Measurements from ENCODE around the gene PTPRG. TPM values are rescaled to one million over a fixed set of nuclear protein-coding genes. Genes with fewer than 3 reads are reported as not detected.

PTPRG gene
- total and polyA plus RNA-seq, 2 of the 13 experiments (the other 11 are each of a cell fraction or from before 2014, with no cell fraction given) = 8.0 to 25.3 TPM

- TF ChIP-seq FOXP1 (IDR thresholded peaks at IDR 0.05) = no peak
- 0 out of 2 replicates have a peak, but pooled peaks have one; percentile 15 for TF ChIP-seq FOXP1 (CRISPR knock-in tag; IDR thresholded peaks at IDR 0.05)
- TF ChIP-seq ZSCAN31 (CRISPR knock-in tag; IDR thresholded peaks at IDR 0.05; ENCODE audit: low read depth) = no peak
- TF ChIP-seq TAF15 (IDR thresholded peaks at IDR 0.05; ENCODE audit: low read depth, low read length, poor library complexity, severe bottlenecking) = no peak
- TF ChIP-seq THAP11 (CRISPR knock-in tag; IDR thresholded peaks at IDR 0.05) = peak; percentile 26; the same call in 1 of the 2 replicates
- no peak for TF ChIP-seq TOE1 (CRISPR knock-in tag; IDR thresholded peaks at IDR 0.05)
- no peak for TF ChIP-seq IKZF4 (CRISPR knock-in tag; IDR thresholded peaks at IDR 0.05; ENCODE audit: borderline replicate concordance, low read depth, not compliant biosample characterization)
- TF ChIP-seq, protein P1, sequence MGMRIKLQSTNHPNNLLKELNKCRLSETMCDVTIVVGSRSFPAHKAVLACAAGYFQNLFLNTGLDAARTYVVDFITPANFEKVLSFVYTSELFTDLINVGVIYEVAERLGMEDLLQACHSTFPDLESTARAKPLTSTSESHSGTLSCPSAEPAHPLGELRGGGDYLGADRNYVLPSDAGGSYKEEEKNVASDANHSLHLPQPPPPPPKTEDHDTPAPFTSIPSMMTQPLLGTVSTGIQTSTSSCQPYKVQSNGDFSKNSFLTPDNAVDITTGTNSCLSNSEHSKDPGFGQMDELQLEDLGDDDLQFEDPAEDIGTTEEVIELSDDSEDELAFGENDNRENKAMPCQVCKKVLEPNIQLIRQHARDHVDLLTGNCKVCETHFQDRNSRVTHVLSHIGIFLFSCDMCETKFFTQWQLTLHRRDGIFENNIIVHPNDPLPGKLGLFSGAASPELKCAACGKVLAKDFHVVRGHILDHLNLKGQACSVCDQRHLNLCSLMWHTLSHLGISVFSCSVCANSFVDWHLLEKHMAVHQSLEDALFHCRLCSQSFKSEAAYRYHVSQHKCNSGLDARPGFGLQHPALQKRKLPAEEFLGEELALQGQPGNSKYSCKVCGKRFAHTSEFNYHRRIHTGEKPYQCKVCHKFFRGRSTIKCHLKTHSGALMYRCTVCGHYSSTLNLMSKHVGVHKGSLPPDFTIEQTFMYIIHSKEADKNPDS (CRISPR knock-in tag; IDR thresholded peaks at IDR 0.05) = no peak
- TF ChIP-seq HMGXB4 (CRISPR knock-in tag; IDR thresholded peaks at IDR 0.05; ENCODE audit: borderline replicate concordance in 1 of 2, low read depth in 1 of 2) = no peak
- no peak for TF ChIP-seq MZF1 (CRISPR knock-in tag; IDR thresholded peaks at IDR 0.05; ENCODE audit: borderline replicate concordance)
- TF ChIP-seq, protein P2, sequence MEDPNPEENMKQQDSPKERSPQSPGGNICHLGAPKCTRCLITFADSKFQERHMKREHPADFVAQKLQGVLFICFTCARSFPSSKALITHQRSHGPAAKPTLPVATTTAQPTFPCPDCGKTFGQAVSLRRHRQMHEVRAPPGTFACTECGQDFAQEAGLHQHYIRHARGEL (CRISPR knock-in tag; IDR thresholded peaks at IDR 0.05) = no peak
- peak; percentile 51; the same call in 1 of the 2 replicates for TF ChIP-seq THRA (CRISPR knock-in tag; IDR thresholded peaks at IDR 0.05; ENCODE audit: borderline replicate concordance)
- no peak for TF ChIP-seq ZFP36 (IDR thresholded peaks at IDR 0.05; ENCODE audit: borderline replicate concordance, low read depth, low read length, partially characterized antibody)
- TF ChIP-seq ZC3H4 (CRISPR knock-in tag; IDR thresholded peaks at IDR 0.05; ENCODE audit: borderline replicate concordance) = no peak
- no peak for TF ChIP-seq ZNF577 (CRISPR knock-in tag; IDR thresholded peaks at IDR 0.05; ENCODE audit: borderline replicate concordance, low read depth)
- TF ChIP-seq ZNF772 (CRISPR knock-in tag; IDR thresholded peaks at IDR 0.05) = no peak
- TF ChIP-seq ZSCAN9 (CRISPR knock-in tag; IDR thresholded peaks at IDR 0.05; ENCODE audit: borderline replicate concordance) = 0 out of 2 replicates have a peak, but pooled peaks have one; percentile 27
- TF ChIP-seq ZNF670 (CRISPR knock-in tag; IDR thresholded peaks at IDR 0.05; ENCODE audit: borderline replicate concordance) = no peak
- TF ChIP-seq ZNF782 (CRISPR knock-in tag; IDR thresholded peaks at IDR 0.05; ENCODE audit: borderline replicate concordance) = no peak
- no peak for TF ChIP-seq SUZ12 (IDR thresholded peaks at IDR 0.05; ENCODE audit: low read depth, low read length)
- no peak for TF ChIP-seq HES4 (CRISPR knock-in tag; IDR thresholded peaks at IDR 0.05; ENCODE audit: borderline replicate concordance)
- TF ChIP-seq SIX4 (CRISPR knock-in tag; IDR thresholded peaks at IDR 0.05) = no peak
- TF ChIP-seq FOXK1 (CRISPR knock-in tag; IDR thresholded peaks at IDR 0.05; ENCODE audit: borderline replicate concordance, low read depth) = peak; percentile 47; the same call in 1 of the 2 replicates
These were observed 38.8 kb downstream of the PTPRG start (continued) for GRCh38 chr3:61600195-61600594.

Data from HepG2 (cell line).